Left lung (tissue), 10 donors: ENCODE results near the gene RAPSN. TPM values are rescaled to one million over a fixed set of nuclear protein-coding genes. Genes with fewer than 3 reads are reported as not detected.

ENCODE experiments used
- ATAC-seq: fragments of 200-7000 bp; cut with Tn5 transposase; one replicate; pipeline ENCODE4 v1.9.1; 2020; ENCODE audit warnings: moderate library complexity
- DNase-seq, 4 donors: peaks; one replicate each; pipeline ENCODE4 v3.0.0-alpha.2; 2013 to 2020
- H3K27ac ChIP-seq, 2 donors: fragments of 200-600 bp; sonication (generic) in 1 of 2; one replicate each; pipeline versions ENCODE4 v1.5.0 to v1.8.0; 2020 to 2021
- H3K27me3 ChIP-seq, 2 donors: fragments of 200-600 bp; sonication (generic) in 1 of 2; one replicate each; pipeline versions ENCODE4 v1.5.0 to v1.8.0; 2020 to 2021
- H3K36me3 ChIP-seq, 2 donors: fragments of 200-600 bp; sonication (generic) in 1 of 2; one replicate each; pipeline versions ENCODE4 v1.5.0 to v1.8.0; 2020 to 2021
- H3K4me1 ChIP-seq, 2 donors: fragments of 200-600 bp; one replicate each; pipeline ENCODE4 v1.8.0; 2021
- H3K4me3 ChIP-seq, 2 donors: fragments of 200-600 bp; sonication (generic) in 1 of 2; one replicate each; pipeline versions ENCODE4 v1.5.0 to v1.8.0; 2020 to 2021; ENCODE audit warnings: mild to moderate bottlenecking in 1 of 2
- H3K9me3 ChIP-seq, 2 donors: fragments of 200-600 bp; sonication (generic) in 1 of 2; one replicate each; pipeline versions ENCODE4 v1.5.0 to v1.8.0; 2020 to 2021
- CTCF ChIP-seq, 2 donors: fragments of 200-600 bp; sonication (generic) in 1 of 2; IDR thresholded peaks; one replicate each; pipeline versions ENCODE4 v1.5.0 to v1.8.0; 2021; ENCODE audit warnings: antibody characterized with exemption in 2 of 2
- intact Hi-C, 2 donors: fragments of 100-400 bp; cut with DNase I; formaldehyde crosslinking; loops; one replicate each; pipeline versions ENCODE4 v1.11.2 to v1.14.2; 2022
- polyA plus RNA-seq, 6 donors: library from polyadenylated mRNA; unstranded; fragments of 120-200 nt; gene quantifications; one replicate each; pipeline ENCODE4 v1.2.1, GENCODE V29; 2013; ENCODE audit not compliant: insufficient read length in 6 of 6
- total RNA-seq, 2 donors: library from RNA; stranded (reverse); fragmentation: NEBNext Ultra II Directional; extraction: Animal tissue kit (Norgen Biotek cat#: 25700); gene quantifications; one replicate each; pipeline ENCODE4 v1.2.1, GENCODE V29; 2021
- donor health status: DM: no; HTN: yes; CAD: no.
- donor health status: DM: no; HTN: no; CAD: no.

RAPSN gene
- total and polyA plus RNA-seq, 8 donors, result 0.26 to 1.0 (median 0.51) TPM

- DNase-seq (peak in 2 of 4 donors; percentile 34 to 85), ATAC-seq (no peak)
- Histone ChIP-seq H3K9me3 (no peaks in the 10 kb centered on the region), H3K36me3 (no peaks in the 10 kb centered on the region), H3K4me3 (peak overlapping the region in 1 of 2 donors; percentile 40), H3K4me1 (peaks cover 1 to 67% of the 10 kb centered on the region in 2 donors), H3K27me3 (no peaks in the 10 kb centered on the region), H3K27ac (peak overlapping the region; percentile 92 to 97)
- intact Hi-C loops, result no loop called here
- TF ChIP-seq CTCF (IDR thresholded peaks at IDR 0.05), result no peak
Observed at GRCh38 chr11:47395223-47396048, 53.5 kb downstream of the RAPSN start.

- Histone ChIP-seq H3K36me3 (no peaks in the 10 kb centered on the region), H3K4me3 (peak overlapping the region in 1 of 2 donors; percentile 40), H3K4me1 (peaks cover 0 to 69% of the 10 kb centered on the region in 2 donors), H3K27ac (peak overlapping the region; percentile 92 to 97), H3K9me3 (no peaks in the 10 kb centered on the region), H3K27me3 (no peaks in the 10 kb centered on the region)
- ATAC-seq, result peak; percentile 59
- DNase-seq, result peak in 3 of 4 donors; percentile 39 to 93 (median 84)
- peak in 1 of 2 donors; percentile 8 for TF ChIP-seq CTCF (IDR thresholded peaks at IDR 0.05)
- intact Hi-C loops, result no loop called here
Observed at GRCh38 chr11:47394322-47395222, 54.4 kb downstream of the RAPSN start.

GRCh38 chr11:47394050-47394321 lies 55.0 kb downstream of the RAPSN start:
- intact Hi-C loops, result no loop called here
- H3K9me3 ChIP-seq, result no peaks in the 10 kb centered on the region
- DNase-seq (peak in 2 of 4 donors; percentile 75 to 87), ATAC-seq (peak; percentile 26)
- H3K4me3 ChIP-seq, result peak overlapping the region in 1 of 2 donors; percentile 40
- H3K4me1 ChIP-seq, result peaks cover 0 to 70% of the 10 kb centered on the region in 2 donors
- peak overlapping the region; percentile 92 to 97 for H3K27ac ChIP-seq
- no peak for TF ChIP-seq CTCF (IDR thresholded peaks at IDR 0.05)
- no peaks in the 10 kb centered on the region for H3K27me3 ChIP-seq
- H3K36me3 ChIP-seq, result no peaks in the 10 kb centered on the region

- H3K36me3 ChIP-seq, result no peaks in the 10 kb centered on the region
- peak overlapping the region; percentile 92 to 97 for H3K27ac ChIP-seq
- intact Hi-C loops, result no loop called here
- H3K4me3 ChIP-seq, result peak overlapping the region in 1 of 2 donors; percentile 40
- peak in 2 of 4 donors; percentile 74 to 87 for DNase-seq
- TF ChIP-seq CTCF (IDR thresholded peaks at IDR 0.05), result no peak
- H3K9me3 ChIP-seq, result no peaks in the 10 kb centered on the region
- peaks cover 0 to 76% of the 10 kb centered on the region in 2 donors for H3K4me1 ChIP-seq
- peak; percentile 40 for ATAC-seq
- H3K27me3 ChIP-seq, result no peaks in the 10 kb centered on the region
Observed at GRCh38 chr11:47393163-47394049, 55.5 kb downstream of the RAPSN start.
